HG02884 (cell line): ENCODE measurements around the gene LIX1.

Experiments used
- ATAC-seq: cut with Tn5 transposase; IDR thresholded peaks from one replicate; pipeline ENCODE4 v1.9.1; 2021; ENCODE audit warnings: mild to moderate bottlenecking, moderate library complexity; ENCODE audit not compliant: unreplicated experiment

The LIX1 gene

GRCh38 chr5:97077246-97077645 is 65.2 kb downstream of the LIX1 start:
- no peak for ATAC-seq

GRCh38 chr5:97076098-97076497 is 66.3 kb downstream of the LIX1 start:
- no peak for ATAC-seq

- no peak for ATAC-seq
Measured at GRCh38 chr5:97075649-97076048, 66.8 kb downstream of the LIX1 start.

- ATAC-seq: no peak
Measured at GRCh38 chr5:97074859-97075489, 67.4 kb downstream of the LIX1 start.

GRCh38 chr5:97073420-97073819 is 69.0 kb downstream of the LIX1 start:
- no peak for ATAC-seq

- ATAC-seq: no peak
Measured at GRCh38 chr5:97072696-97073095, 69.7 kb downstream of the LIX1 start.

- no peak for ATAC-seq
Measured at GRCh38 chr5:97071993-97072392, 70.4 kb downstream of the LIX1 start.

GRCh38 chr5:97071101-97071500 is 71.3 kb downstream of the LIX1 start:
- ATAC-seq: no peak

GRCh38 chr5:97070234-97070633 is 72.2 kb downstream of the LIX1 start:
- ATAC-seq: no peak

GRCh38 chr5:97067296-97067850 is 75.0 kb downstream of the LIX1 start:
- ATAC-seq: no peak

- ATAC-seq: no peak
Measured at GRCh38 chr5:97065475-97065874, 76.9 kb downstream of the LIX1 start.

- no peak for ATAC-seq
Measured at GRCh38 chr5:97063251-97063650, 79.2 kb downstream of the LIX1 start.

- no peak for ATAC-seq
Measured at GRCh38 chr5:97062046-97062445, 80.4 kb downstream of the LIX1 start.

- no peak for ATAC-seq
Measured at GRCh38 chr5:97056263-97056662, 86.1 kb downstream of the LIX1 start.

- ATAC-seq: no peak
Measured at GRCh38 chr5:97049175-97049574, 93.2 kb downstream of the LIX1 start.

- ATAC-seq: no peak
Measured at GRCh38 chr5:97047076-97047475, 95.3 kb downstream of the LIX1 start.

GRCh38 chr5:97046270-97046982 is 96.0 kb downstream of the LIX1 start:
- no peak for ATAC-seq

GRCh38 chr5:97044052-97044451 is 98.4 kb downstream of the LIX1 start:
- no peak for ATAC-seq

- ATAC-seq: no peak
Measured at GRCh38 chr5:97043511-97043910, 98.9 kb downstream of the LIX1 start.

- no peak for ATAC-seq
Measured at GRCh38 chr5:97042996-97043395, 99.4 kb downstream of the LIX1 start.
